ENCODE results near the gene COL12A1.

The COL12A1 gene

DNA sequence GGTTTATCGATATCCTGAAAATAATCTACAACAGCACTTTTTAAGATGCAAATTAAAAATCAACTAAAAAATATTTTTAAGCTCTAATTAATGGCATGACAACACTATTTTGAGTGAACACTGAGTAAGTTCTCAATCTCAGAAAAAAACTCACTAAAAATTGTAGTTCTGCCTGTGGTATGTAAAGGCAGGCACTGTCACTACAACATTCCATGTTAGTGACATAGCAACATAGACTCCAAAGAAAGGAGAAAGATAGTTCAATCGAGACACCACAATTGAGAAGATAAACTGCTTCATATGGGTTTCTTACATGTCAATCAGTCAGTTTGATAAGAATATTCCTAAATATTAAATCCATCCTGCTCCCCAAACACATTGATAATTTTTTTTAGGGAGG lies 38.0 kb downstream of the COL12A1 start:
- no peak overlapping the region for H3K4me3 ChIP-seq (ENCODE audit: low read length)
- H3K9me3 ChIP-seq (ENCODE audit: control insufficient read depth, low read length): no peaks in the 10 kb centered on the region
- H3K9ac ChIP-seq (ENCODE audit: low read length): no peak overlapping the region
- no peaks in the 10 kb centered on the region for H3K36me3 ChIP-seq (ENCODE audit: control insufficient read depth, insufficient read depth, low read length)
- H3K4me1 ChIP-seq (ENCODE audit: control insufficient read depth, insufficient read depth, low read length): no peaks in the 10 kb centered on the region
- H3K27me3 ChIP-seq (ENCODE audit: control insufficient read depth, insufficient read depth, low read length): no peaks in the 10 kb centered on the region

DNA sequence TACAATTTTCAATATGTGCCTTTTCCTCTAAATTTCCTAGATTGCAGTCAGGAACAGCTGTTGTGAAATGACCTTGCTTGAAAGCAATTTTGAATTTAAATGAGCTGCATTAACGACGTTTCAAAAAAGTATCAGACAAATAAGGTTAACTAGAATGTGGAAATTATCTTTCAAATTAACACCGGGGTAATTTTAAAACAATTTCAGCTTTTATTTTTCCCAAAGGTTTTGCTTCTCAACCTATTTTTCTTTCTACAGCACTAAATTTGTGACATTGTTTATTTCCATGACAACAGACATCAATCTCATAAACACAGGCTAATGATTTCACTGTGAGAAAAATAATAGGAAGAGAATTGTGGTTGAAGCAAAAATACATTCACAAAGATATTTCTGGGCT lies 38.5 kb downstream of the COL12A1 start:
- no peak overlapping the region for H3K4me3 ChIP-seq (ENCODE audit: low read length)
- no peaks in the 10 kb centered on the region for H3K36me3 ChIP-seq (ENCODE audit: control insufficient read depth, insufficient read depth, low read length)
- H3K4me1 ChIP-seq (ENCODE audit: control insufficient read depth, insufficient read depth, low read length): no peaks in the 10 kb centered on the region
- H3K27me3 ChIP-seq (ENCODE audit: control insufficient read depth, insufficient read depth, low read length): no peaks in the 10 kb centered on the region
- H3K9ac ChIP-seq (ENCODE audit: low read length): no peak overlapping the region
- no peaks in the 10 kb centered on the region for H3K9me3 ChIP-seq (ENCODE audit: control insufficient read depth, low read length)

DNA sequence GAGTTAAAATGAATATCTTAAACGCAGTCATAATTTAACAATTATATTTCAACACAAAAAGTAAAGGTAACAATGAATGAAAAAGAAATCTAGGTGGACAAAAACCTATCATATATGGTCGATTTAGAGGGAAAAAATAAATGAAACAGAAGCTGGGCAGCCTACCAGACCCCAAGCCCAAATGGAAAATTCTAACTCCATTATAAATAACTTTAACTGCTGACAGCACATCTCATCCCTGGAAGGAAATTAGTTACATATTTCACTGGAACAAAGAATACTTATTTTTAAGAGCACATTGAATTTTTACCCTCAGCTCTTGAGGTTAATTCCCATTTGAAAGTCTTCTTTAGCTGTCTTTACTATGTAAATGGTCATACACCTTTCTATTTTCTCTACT lies 39.1 kb downstream of the COL12A1 start:
- no peak overlapping the region for H3K4me3 ChIP-seq (ENCODE audit: low read length)
- no peaks in the 10 kb centered on the region for H3K27me3 ChIP-seq (ENCODE audit: control insufficient read depth, insufficient read depth, low read length)
- H3K9me3 ChIP-seq (ENCODE audit: control insufficient read depth, low read length): no peaks in the 10 kb centered on the region
- no peaks in the 10 kb centered on the region for H3K36me3 ChIP-seq (ENCODE audit: control insufficient read depth, insufficient read depth, low read length)
- H3K4me1 ChIP-seq (ENCODE audit: control insufficient read depth, insufficient read depth, low read length): no peaks in the 10 kb centered on the region
- H3K9ac ChIP-seq (ENCODE audit: low read length): no peak overlapping the region

DNA sequence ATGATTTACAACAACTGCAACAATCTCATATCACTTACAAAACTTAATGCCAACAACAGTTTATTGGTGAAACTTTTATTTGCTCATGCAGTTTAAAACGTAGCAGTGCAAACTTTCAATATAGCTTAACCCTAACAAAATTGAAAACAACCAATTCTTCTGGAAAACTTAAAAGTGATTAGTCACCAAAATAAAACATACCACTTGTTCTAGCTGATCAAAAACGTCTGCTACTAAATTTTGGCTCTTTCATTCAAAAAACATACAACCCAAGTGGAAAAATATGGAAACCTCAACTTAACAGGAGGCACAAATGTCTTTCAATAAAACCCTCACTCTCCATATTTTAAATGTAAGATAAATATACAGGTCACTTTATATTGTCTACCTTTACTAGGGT lies 39.6 kb downstream of the COL12A1 start:
- Histone ChIP-seq H3K27me3 (ENCODE audit: control insufficient read depth, insufficient read depth, low read length) (no peaks in the 10 kb centered on the region), H3K9ac (ENCODE audit: low read length) (no peak overlapping the region), H3K9me3 (ENCODE audit: control insufficient read depth, low read length) (no peaks in the 10 kb centered on the region), H3K4me3 (ENCODE audit: low read length) (no peak overlapping the region), H3K36me3 (ENCODE audit: control insufficient read depth, insufficient read depth, low read length) (no peaks in the 10 kb centered on the region), H3K4me1 (ENCODE audit: control insufficient read depth, insufficient read depth, low read length) (no peaks in the 10 kb centered on the region)

DNA sequence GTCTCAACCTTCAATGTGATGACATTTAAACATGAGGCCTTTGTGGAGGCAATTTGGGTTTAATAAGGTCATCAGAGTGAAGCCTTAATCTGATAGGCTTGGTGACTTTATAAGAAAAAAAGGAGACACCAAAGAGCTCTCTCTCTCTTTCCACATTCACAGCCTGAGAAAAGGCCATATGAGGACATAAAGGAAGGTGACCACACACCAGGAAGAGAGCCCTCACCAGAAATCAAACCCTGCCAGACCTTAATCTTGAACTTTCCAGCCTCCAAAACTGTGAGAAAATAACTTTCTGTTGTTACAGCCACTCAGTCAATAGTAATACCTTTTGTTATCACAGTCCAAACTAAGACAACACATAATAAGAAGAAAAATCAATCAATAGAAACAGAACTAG lies 47.7 kb downstream of the COL12A1 start:
- Histone ChIP-seq H3K36me3 (ENCODE audit: control insufficient read depth, insufficient read depth, low read length) (no peaks in the 10 kb centered on the region), H3K4me1 (ENCODE audit: control insufficient read depth, insufficient read depth, low read length) (no peaks in the 10 kb centered on the region), H3K4me3 (ENCODE audit: low read length) (no peak overlapping the region), H3K27me3 (ENCODE audit: control insufficient read depth, insufficient read depth, low read length) (no peaks in the 10 kb centered on the region), H3K9me3 (ENCODE audit: control insufficient read depth, low read length) (no peaks in the 10 kb centered on the region), H3K9ac (ENCODE audit: low read length) (no peak overlapping the region)

DNA sequence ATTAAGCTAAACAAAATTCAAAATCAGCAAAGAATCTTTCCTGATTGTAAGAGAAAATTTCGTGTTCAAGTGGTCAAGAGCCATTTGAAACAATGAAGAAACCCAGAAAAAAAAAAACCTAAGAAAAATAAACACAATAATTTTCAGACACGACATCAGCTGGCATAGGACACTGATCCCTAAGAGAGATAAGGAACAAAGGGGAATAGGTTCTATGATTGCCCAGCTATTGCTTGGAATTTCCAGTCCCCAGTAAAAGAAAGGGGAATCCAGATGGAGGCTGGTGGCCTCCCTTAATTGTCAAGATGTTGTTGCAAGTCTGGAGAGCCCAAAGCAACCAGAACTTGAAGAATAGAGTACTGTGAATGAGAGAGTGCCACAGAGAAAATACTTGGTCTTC lies 48.5 kb downstream of the COL12A1 start:
- no peaks in the 10 kb centered on the region for H3K9me3 ChIP-seq (ENCODE audit: control insufficient read depth, low read length)
- H3K36me3 ChIP-seq (ENCODE audit: control insufficient read depth, insufficient read depth, low read length): no peaks in the 10 kb centered on the region
- H3K4me3 ChIP-seq (ENCODE audit: low read length): no peak overlapping the region
- no peaks in the 10 kb centered on the region for H3K4me1 ChIP-seq (ENCODE audit: control insufficient read depth, insufficient read depth, low read length)
- H3K9ac ChIP-seq (ENCODE audit: low read length): no peak overlapping the region
- no peaks in the 10 kb centered on the region for H3K27me3 ChIP-seq (ENCODE audit: control insufficient read depth, insufficient read depth, low read length)

DNA sequence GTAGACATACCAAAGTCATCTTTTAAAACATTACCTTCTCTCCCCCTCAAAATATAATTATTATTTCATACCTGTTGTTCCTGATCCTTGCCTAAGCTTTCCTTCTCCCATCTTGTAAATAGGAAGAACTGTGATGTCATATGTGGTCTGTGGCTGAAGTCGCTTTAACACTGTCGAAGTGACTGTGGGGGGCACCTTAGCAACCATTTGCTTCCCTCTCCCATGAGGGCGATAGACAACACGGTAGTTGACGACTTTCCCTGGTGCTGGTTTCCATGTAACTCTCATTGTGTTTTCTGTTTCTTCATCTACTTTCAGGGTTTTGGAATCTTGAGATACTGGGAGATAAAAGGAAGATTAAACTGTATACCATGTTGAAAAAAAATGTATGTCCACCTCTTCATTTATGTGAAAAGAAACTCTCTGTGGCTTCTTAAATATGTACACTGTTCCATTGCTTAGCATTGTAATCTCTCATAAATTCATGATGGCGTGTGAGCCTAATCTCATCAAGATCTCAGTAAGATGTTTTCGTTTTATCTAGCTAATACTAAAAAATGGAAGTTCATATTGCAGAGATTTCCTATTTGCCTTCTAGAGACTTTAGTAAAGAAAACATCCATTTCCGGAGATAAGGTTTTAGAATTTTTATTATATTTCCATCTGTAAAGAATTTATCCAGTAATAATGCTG lies 49.5 kb downstream of the COL12A1 start:
- H3K4me3 ChIP-seq (ENCODE audit: low read length): no peak overlapping the region
- no peaks in the 10 kb centered on the region for H3K36me3 ChIP-seq (ENCODE audit: control insufficient read depth, insufficient read depth, low read length)
- H3K9ac ChIP-seq (ENCODE audit: low read length): no peak overlapping the region
- H3K9me3 ChIP-seq (ENCODE audit: control insufficient read depth, low read length): no peaks in the 10 kb centered on the region
- H3K27me3 ChIP-seq (ENCODE audit: control insufficient read depth, insufficient read depth, low read length): no peaks in the 10 kb centered on the region
- no peaks in the 10 kb centered on the region for H3K4me1 ChIP-seq (ENCODE audit: control insufficient read depth, insufficient read depth, low read length)

DNA sequence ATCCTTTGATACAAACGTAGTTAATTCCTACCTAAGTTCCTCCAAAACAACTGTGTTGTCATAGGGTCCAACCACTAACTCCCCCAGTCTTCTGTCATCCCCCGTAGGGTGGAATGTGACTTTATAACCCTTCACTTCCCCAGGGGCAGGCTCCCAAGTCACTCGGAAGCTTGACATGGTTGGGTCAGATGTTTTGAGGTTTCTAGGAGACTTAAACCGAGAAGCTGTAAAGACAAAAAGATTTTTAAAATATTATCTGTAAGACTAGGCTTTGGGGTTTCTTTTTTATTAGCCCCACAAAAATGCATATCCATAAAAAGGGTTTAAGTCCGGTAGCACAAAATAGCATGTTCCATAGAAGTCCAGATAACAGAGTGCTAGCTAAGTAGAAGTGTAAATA lies 50.2 kb downstream of the COL12A1 start:
- no peaks in the 10 kb centered on the region for H3K36me3 ChIP-seq (ENCODE audit: control insufficient read depth, insufficient read depth, low read length)
- H3K9me3 ChIP-seq (ENCODE audit: control insufficient read depth, low read length): no peaks in the 10 kb centered on the region
- no peak overlapping the region for H3K9ac ChIP-seq (ENCODE audit: low read length)
- H3K4me3 ChIP-seq (ENCODE audit: low read length): no peak overlapping the region
- H3K4me1 ChIP-seq (ENCODE audit: control insufficient read depth, insufficient read depth, low read length): no peaks in the 10 kb centered on the region
- H3K27me3 ChIP-seq (ENCODE audit: control insufficient read depth, insufficient read depth, low read length): no peaks in the 10 kb centered on the region

DNA sequence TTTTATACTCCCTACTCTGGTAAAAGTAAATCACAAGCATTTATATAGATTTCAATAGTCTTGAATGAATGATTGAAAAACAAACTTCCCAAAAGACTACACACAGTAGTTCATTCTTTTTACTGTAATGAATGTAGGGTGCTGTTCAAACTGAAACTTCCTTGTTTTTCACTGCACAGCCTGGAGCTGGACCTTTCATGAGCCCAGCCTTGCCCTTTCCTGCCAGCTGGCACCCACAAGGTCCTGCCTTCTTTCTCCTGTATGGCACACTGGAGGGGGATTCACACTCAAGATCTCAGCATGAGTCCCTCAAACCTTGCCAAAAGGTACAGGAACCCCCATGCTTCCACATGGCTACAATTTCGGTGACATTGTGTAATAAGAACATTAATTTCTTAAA lies 50.9 kb downstream of the COL12A1 start:
- Histone ChIP-seq H3K9ac (ENCODE audit: low read length) (no peak overlapping the region), H3K9me3 (ENCODE audit: control insufficient read depth, low read length) (no peaks in the 10 kb centered on the region), H3K36me3 (ENCODE audit: control insufficient read depth, insufficient read depth, low read length) (no peaks in the 10 kb centered on the region), H3K4me3 (ENCODE audit: low read length) (no peak overlapping the region), H3K27me3 (ENCODE audit: control insufficient read depth, insufficient read depth, low read length) (no peaks in the 10 kb centered on the region), H3K4me1 (ENCODE audit: control insufficient read depth, insufficient read depth, low read length) (no peaks in the 10 kb centered on the region)

DNA sequence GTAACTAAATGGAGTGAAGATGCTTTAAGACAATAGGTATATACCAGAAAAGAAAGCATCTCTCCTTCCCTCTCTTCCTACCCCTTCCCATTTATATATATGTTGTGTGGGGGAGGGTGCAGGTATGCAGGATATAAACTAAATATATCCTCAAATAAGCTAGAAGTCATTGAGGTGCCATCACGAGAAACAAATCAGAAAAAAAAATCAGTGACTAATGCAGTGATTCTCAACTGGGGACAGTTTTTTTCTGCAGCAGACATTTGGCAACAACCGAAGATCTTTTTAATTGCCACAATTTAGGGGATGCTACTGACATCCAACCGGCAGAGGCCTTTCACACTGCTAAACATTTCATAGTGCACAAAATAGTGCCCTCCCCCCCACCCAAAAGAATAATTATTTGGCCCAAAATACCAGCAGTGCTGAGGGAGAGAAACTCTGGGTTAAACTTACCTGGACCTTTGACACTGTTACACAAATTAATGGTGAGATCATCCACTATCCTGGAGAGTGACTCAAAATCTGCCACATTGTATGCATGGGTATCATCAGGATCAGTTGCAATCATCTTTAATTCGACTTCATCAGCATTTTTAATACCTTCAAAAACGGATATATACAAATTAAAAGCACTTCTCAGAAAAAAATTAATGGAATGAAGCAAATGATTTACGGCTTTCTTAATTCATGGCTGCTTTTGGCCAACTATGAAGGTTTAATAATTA lies 55.0 kb downstream of the COL12A1 start:
- H3K4me1 ChIP-seq (ENCODE audit: control insufficient read depth, insufficient read depth, low read length): no peaks in the 10 kb centered on the region
- H3K9ac ChIP-seq (ENCODE audit: low read length): no peak overlapping the region
- H3K9me3 ChIP-seq (ENCODE audit: control insufficient read depth, low read length): no peaks in the 10 kb centered on the region
- H3K4me3 ChIP-seq (ENCODE audit: low read length): no peak overlapping the region
- H3K27me3 ChIP-seq (ENCODE audit: control insufficient read depth, insufficient read depth, low read length): no peaks in the 10 kb centered on the region
- H3K36me3 ChIP-seq (ENCODE audit: control insufficient read depth, insufficient read depth, low read length): no peaks in the 10 kb centered on the region

DNA sequence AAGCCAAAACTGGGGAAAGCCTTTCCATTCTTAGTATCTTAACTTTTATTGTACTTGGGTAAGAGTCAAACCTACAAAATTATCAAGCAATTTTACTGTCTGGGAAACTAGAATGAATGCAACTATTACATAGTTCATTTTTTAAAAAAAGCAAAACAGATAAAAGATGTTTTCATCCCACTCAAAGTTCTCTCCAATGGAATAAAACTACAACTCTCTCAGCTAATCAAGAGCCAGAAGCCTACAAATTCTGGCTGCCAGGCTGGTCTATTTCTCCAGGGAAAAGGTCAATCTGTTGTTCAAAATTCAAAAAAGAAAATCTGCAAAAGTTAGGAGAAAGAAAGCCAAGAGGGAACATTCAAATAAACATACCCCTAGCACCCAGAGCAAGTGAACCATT lies 56.2 kb downstream of the COL12A1 start:
- Histone ChIP-seq H3K27me3 (ENCODE audit: control insufficient read depth, insufficient read depth, low read length) (no peaks in the 10 kb centered on the region), H3K4me3 (ENCODE audit: low read length) (no peak overlapping the region), H3K4me1 (ENCODE audit: control insufficient read depth, insufficient read depth, low read length) (no peaks in the 10 kb centered on the region), H3K9me3 (ENCODE audit: control insufficient read depth, low read length) (no peaks in the 10 kb centered on the region), H3K9ac (ENCODE audit: low read length) (no peak overlapping the region), H3K36me3 (ENCODE audit: control insufficient read depth, insufficient read depth, low read length) (no peaks in the 10 kb centered on the region)

DNA sequence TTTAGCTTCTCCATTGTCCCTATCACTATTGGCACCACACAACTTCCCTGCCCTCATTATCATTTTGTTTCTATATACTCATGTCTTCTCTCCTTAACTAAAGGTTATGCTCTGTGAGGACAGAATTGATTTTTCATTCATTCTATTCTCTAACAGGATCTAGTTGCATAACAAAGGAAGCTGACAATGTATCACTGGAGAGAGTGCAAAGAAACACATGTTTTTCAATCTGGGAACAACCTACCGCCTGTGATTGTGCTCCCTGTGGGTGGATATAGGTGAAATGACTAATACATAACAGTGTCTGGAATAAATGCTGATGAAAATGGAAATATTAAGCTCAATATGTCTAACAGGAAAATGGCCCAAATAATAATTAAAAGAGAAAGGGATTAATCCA lies 56.6 kb downstream of the COL12A1 start:
- Histone ChIP-seq H3K36me3 (ENCODE audit: control insufficient read depth, insufficient read depth, low read length) (no peaks in the 10 kb centered on the region), H3K4me3 (ENCODE audit: low read length) (no peak overlapping the region), H3K9ac (ENCODE audit: low read length) (no peak overlapping the region), H3K9me3 (ENCODE audit: control insufficient read depth, low read length) (no peaks in the 10 kb centered on the region), H3K27me3 (ENCODE audit: control insufficient read depth, insufficient read depth, low read length) (no peaks in the 10 kb centered on the region), H3K4me1 (ENCODE audit: control insufficient read depth, insufficient read depth, low read length) (no peaks in the 10 kb centered on the region)

Measured in mucosa of stomach (tissue), 1 donor.